ENCODE results near the gene KCTD20.
"Not testable (repeated sequence)": the region's sequence is repeated elsewhere in the genome, so short reads cannot be mapped to it uniquely, and the experiment has no call there.

Gene KCTD20

DNA sequence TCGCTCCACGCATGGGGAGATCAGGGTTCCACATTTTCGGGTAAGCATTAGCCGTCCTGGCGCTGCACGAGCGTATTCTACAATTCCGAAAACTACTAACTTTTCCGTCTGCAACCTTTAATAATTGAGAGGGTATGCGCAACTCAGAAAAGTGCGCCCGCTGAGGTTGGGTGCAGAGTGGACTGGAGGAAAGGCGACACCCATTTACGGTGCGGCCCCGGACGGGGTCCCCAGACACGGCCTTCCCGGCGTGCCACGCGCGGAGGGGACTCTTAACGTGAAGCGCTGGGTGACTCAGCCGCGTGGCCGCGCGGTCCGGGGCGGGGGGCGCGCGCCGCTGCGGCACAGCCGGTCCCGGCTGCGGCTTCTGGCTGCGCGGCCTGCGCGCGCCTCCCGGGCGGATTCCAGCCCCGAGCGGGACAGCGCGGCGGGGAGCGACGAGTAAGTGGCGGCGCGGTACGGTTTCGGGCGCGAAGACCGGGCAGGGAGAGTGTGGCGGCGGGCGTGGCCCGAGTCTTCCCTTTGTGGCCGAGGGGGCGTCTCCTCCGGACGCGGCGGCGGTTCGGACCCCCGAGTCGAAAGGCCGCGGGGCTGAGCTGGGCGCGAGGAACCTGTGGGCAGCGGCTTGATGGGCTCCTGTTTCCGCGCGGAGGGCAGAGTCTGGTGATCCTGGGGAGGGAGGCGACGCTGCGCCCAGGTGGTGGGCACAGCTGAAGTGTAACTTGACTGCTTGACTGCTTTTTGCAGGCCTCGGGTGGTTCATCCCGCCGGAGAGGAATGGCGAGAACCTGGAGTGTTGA, at the start of gene KCTD20, which contains the start of gene PXT1:
Gene KCTD20 (plus strand): TSS at position 330 of the 800 bp plus-strand sequence. CDS start 27,098 bp downstream, outside the sequence.
Gene PXT1 (minus strand): TSS at position 184 of the 800 bp plus-strand sequence. CDS start 16,772 bp downstream, outside the sequence.
- no peak for DNase-seq

- no peak for DNase-seq
Observed at GRCh38 chr6:36399970-36400369, 42.8 kb upstream of the KCTD20 start.

GRCh38 chr6:36402481-36402880, 40.3 kb upstream of the KCTD20 start:
- DNase-seq, result no peak

GRCh38 chr6:36404164-36404563, 38.6 kb upstream of the KCTD20 start:
- no peak for DNase-seq

GRCh38 chr6:36409718-36410117, 33.1 kb upstream of the KCTD20 start:
- not testable (repeated sequence) for DNase-seq

DNA sequence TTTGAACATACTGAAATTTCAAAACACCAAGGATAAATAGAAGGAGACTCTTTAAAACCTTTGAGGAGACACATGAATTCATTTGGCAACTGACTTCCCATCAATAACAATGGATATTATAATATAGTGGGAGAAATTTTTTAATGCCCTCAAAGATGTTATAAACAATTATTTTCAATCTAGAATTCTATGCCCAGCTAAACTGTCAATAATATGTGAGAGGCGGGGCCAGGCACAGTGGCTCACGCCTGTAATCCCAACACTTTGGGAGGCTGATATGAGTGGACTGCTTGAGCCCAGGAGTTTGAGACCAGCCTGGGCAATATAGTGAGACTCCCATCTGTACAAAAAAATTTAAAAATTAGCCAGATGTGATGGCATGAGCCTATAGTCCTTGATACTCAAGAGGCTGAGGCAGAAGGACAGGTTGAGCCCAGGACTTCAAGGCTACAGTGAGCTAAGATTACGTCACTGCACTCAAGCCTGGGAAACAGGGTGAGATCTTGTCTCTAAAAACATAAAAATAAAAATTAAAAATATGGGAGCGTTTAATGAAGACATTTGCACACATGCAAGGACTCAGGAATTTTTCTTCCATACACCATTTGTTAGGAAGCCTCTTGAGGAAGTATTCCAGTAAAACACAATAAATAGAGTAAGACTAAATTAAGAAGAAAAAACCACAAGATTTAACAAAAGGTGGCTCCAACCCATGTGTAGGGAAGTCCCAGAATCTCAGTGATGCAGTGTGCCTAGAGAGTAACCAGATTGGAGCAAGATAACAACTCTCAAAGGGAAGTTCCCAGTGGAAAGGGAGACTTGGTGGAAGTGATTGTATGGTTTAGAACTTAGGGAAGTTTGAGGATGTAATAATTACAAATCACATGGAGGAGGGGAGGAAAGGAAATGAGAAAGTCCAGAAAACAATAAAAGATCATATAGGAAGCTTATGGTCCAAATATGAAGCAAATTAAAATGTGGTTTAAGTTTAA, 29.0 kb upstream of the KCTD20 start:
- DNase-seq, result no peak

GRCh38 chr6:36414481-36414880, 28.3 kb upstream of the KCTD20 start:
- DNase-seq, result no peak

DNA sequence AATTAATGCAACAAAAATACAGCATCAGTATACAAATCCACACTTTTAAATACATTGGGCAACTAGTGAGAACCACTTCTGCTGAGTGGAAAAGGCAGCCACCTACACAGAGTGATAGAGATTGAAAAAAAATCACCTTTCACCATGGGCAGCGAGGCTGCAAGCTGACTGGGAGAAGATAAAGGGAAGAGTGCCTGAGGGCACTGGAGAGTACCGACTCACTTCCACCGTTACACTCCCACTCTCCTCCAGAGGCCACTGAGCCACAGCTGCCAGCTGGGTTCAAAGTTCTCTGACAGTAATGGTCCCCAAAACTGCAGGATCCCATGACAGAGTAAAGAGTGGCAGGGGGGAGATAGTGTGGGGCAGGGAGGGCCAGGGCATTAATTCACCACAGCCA, 24.2 kb upstream of the KCTD20 start:
- no peak for DNase-seq

- no peak for DNase-seq
Observed at GRCh38 chr6:36419310-36419709, 23.5 kb upstream of the KCTD20 start.

DNA sequence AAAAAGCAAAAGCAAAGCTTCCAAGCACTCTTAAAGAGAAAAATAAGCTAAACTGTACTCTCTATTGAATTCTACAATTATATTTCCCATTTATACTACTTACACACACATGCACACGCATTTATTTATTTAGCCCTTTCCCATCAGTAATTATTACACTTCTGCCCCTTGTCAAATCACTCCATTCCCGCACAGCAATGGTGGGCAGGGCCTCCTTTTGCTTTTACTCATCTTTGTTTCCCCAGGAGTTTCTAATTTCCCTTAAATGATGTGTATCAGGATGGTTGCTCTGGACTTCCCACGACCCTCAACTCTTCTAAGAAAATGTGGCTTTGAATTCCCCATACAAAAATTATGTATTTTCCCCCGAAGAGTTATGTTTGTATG, 20.1 kb upstream of the KCTD20 start:
- no peak for DNase-seq

DNA sequence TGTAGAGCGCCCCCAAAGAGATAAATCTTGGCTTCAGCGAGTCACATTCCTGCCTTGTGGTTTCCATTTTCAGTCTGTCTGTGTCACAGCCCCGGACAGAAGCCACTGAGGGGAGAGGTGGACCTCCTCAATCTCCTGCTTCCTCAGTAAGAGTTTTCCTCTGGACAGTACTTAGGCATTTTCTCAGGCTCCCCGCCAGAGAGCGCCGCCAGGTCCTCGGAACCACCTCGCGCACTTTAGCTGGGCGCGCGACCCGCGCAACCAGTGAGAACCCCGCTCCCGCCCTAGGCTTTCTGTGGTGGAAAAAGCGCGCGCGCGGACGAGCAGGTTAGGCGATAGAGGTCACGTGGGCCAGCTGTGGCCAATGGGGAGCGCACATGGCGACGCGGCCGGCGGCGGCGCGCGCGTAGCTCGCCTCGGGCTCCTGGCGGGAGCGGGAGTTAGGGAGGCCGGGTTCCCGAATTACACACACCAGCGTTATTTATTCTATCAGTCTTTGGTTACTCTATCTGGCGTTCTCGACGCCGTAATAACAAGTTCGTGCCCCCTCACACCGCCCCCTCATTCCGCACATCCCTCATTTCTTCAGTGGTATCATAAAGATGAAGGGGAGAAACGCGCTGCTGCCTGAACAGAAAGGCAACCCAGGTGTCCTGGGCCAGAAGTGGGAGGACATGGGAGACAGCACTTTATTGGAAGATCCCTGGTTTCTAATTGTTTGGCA, 19.5 kb upstream of the KCTD20 start:
- peak; percentile 90 for DNase-seq

GRCh38 chr6:36426622-36427021, 16.2 kb upstream of the KCTD20 start:
- no peak for DNase-seq

- no peak for DNase-seq
Observed at GRCh38 chr6:36428911-36429310, 13.9 kb upstream of the KCTD20 start.

DNA sequence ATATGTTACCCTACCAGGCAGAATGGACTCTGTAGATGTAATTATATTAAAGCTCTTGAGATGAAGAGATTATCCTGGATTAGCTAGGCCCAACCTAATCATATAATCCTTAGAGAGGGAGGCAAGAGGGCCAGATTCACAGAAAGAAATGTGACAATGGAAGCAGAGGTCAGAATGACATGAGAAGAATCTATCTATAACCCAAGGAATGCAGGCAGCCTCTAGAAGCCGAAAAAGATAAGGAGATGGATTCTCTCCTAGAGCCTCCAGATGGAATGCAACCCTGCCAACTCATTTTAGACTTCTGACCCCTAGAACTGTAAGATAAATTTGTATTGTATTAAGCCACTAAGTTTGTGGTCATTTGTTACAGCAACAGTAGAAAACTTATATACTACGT, 12.4 kb upstream of the KCTD20 start:
- no peak for DNase-seq

DNA sequence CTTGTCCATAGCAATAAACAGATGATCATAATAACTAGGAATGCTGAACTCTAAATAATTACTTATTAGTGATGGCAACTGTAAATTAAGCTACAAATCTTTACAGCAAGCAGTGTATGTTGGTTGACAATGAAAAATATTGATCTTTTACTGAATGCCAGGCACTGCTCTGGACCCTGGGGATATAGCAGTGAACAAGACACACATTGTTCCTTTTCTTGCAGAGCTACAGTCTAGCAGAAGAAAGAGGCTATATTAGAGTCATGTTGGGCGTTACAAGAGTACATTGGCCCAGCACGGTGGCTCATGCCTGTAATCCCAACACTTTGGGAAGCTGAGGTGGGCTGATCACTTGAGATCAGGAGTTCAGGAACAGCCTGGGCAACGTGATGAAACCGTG, 11.6 kb upstream of the KCTD20 start:
- no peak for DNase-seq

DNA sequence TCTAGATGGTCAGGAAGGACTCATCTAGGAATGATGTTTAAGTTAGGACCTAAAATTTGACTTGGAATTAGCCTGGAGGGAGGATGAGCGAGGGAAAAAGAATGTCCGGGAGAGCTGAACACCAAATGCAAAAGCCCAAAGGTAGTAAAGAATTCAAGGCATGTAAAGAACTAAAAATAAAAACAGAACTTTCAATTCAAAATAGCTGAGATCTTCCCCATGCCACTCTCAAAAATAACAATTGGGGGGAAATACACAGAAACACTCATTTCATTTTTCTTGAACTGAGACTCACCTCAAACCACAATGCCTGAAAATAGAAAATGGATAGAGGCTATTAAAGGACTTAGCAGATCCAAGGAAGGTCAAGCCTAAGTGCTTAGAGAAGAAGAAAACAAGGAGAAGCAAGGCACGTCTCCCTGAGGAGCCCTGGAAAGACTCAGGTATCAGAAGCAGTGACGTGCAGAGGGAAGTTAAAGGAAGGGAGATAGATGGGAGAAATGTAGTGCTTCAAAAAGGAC, 10.6 kb upstream of the KCTD20 start:
- DNase-seq, result no peak

DNA sequence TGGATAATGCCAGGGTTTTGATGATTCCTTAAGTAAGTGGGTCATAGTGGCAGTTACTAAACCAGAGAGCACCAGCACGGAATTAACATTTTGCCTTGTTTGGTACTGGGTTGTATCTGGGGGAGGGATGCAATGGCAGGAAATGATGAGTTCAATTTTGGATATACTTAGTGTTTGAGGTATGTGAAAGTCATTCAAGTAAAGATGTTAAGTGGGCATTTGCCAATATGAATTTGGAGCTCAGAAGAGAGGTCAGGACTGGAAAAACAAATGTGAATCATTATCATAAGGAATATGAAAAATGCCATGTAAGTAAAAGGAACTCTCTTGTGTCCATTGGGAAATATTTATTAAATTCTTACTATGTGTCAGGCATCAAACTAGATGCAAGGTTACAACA, 6.3 kb upstream of the KCTD20 start:
- no peak for DNase-seq

DNA sequence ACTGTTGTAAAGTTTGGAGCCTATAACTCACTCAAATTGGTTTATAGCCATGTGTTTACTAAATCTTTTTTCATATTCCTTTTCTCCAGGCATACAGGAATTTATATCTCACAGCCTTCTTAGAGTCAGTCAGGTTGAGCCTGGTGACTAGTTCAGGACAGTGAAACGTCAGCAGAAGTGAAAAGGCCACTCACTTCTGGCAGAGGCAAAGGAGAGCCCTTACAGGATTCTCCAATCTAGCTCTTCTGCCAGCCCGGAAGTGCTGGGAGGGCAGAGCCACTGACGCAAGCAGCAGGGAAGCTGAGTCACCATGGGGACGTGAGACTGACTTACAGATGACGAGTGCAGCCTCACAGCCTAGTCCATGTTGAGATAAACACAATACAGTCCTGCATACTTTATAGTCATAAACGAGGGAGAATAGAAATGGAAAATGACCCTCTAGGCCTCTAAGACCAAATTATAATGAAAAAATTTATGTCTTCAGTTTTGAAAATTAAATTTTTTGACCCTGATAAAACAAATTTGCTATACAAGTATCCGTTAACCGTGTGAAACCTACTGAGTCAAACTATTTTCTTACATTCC, 1.4 kb upstream of the KCTD20 start:
- peak; percentile 37 for DNase-seq

- DNase-seq, result no peak
Observed at GRCh38 chr6:36442103-36442670, 613 bp upstream of the KCTD20 start.

DNA sequence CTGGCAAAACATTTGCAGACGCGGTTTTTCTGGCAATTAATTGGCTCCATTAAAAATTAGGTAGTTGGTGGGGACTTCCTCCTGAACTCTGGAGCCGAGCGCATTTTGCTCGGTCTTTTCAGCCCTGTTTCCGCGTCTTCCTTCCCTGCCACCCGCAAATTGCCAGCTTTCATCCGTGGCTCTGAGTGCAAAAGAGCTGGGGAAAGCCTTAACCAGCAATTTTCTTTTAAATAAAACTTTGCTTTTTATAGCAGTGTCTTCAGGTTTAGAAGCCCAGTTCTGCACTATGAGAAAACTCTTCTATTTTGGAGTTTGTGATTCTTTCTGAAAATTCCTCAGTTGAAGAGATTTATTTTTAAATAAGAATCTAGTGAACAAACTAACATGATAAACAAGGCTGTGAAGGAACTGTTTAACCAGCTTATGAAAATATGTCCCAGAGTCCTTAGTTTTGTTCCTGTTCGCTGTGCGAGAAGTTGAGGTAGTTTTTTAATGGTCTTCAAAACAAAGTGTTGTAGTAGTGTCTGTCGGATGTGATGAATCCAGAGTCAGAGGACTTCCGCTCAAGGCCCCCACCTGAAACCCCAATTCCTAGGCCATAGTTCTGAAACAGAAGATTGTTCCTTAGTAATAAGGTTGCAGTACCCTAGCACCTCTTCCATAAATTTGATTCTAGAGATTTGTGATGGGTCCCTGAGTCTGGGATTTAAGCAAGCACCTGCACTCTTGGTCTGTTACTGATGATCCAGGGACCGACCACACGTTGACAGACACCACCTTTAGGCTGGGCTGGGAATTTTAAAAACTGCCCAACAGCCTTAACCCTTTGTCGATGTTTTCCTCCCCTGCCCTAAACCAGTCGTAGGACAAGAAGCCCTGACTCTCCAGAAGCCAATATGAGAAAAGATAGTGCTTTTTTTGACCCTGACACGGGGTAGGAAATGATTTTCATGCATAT, 950 bp downstream of the KCTD20 start:
- no peak for DNase-seq

DNA sequence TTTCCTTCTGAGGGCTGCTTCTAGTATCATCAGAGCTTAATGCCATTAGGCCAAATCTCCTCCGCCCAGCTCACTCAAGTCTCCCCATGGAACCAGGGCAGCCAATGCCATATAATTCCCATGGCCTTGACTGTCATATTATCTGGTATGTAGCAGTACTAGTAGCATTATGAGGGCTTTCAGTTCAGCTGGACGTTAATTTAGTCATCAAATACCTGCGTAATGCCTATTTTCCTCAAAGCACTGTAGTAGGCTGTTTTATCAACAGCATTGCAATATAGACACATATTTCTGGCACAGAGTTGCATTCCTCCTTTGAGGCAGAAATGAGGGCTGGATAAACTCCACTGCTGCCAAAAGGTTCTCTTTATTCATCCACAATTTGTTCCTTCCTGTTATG, 1.7 kb downstream of the KCTD20 start:
- DNase-seq, result no peak

Measured in NCI-H187 treated with DMSO at 0.1 percent for 48 hours (cell line).